Ectodermal cell (in vitro differentiated cells): ENCODE measurements around the gene NEO1.

Experiments used
- H3K27ac ChIP-seq: 2 replicates; pipeline ENCODE4 v1.7.0; 2013; ENCODE audit warnings: mild to moderate bottlenecking, low read depth, low read length; ENCODE audit not compliant: insufficient read depth, poor library complexity, severe bottlenecking
- H3K27me3 ChIP-seq: 2 replicates; pipeline ENCODE4 v1.7.0; 2013; ENCODE audit warnings: mild to moderate bottlenecking, low read length; ENCODE audit not compliant: insufficient read depth, control insufficient read depth, poor library complexity, severe bottlenecking
- H3K36me3 ChIP-seq: one replicate; pipeline ENCODE4 v1.7.0; 2013; ENCODE audit warnings: low read length; ENCODE audit not compliant: control insufficient read depth, insufficient read depth
- H3K4me1 ChIP-seq: one replicate; pipeline ENCODE4 v1.7.0; 2013; ENCODE audit warnings: low read length; ENCODE audit not compliant: control insufficient read depth, insufficient read depth
- H3K4me3 ChIP-seq: 2 replicates; pipeline ENCODE4 v1.7.0; 2013; ENCODE audit warnings: low read depth, low read length, control low read depth; ENCODE audit not compliant: insufficient read depth
- H3K9me3 ChIP-seq: 2 replicates; pipeline ENCODE4 v1.7.0; 2013; ENCODE audit warnings: mild to moderate bottlenecking, low read length, moderate library complexity; ENCODE audit not compliant: control insufficient read depth
- WGBS, 2 experiments: methylation state at CpG; one replicate each; pipeline ENCODE4 v1.1.7; 2013; ENCODE audit warnings: missing lambda C conversion rate in 2 of 2; 5-methylcytosine and 5-hydroxymethylcytosine counted together

Gene NEO1

DNA sequence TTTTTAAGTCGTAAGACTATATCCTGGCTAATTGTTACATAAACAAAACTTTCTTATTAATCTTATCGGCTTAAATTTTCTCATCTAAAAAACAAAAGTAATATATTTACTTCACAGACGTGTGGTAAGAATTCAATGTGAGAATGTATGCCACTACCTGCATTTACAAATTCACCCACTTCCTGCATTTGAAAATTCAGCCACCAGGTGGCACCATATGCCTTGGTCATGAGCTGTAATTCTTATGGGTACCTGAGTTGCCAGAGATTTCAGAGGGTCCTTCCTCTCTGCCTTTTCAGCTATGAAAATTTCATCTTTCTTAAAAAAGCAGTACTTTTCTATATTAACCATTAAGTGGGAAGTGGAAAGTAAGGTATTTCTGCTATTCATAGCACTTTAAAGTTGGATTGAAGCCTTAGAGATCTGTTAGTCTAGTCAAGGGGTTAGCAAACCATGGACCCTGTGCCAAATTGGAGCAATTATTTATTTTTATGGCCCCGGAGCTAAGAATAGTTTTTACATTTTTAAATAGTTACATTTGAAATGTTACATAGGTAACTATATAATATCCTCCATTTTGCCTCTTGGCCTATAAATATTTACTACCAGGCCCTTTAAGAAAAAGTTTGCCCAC, 188.7 kb downstream of the NEO1 start:
- WGBS, 2 experiments = 10% methylated on average over 1 of the region's 4 CpGs; no CpG with 5 or more reads in 1 of the 2 experiments
- no peak overlapping the region for H3K27ac ChIP-seq
- H3K36me3 ChIP-seq = peaks cover 8% of the 10 kb centered on the region
- H3K4me3 ChIP-seq = no peak overlapping the region
- no peaks in the 10 kb centered on the region for H3K4me1 ChIP-seq
- no peaks in the 10 kb centered on the region for H3K9me3 ChIP-seq
- H3K27me3 ChIP-seq = no peaks in the 10 kb centered on the region

DNA sequence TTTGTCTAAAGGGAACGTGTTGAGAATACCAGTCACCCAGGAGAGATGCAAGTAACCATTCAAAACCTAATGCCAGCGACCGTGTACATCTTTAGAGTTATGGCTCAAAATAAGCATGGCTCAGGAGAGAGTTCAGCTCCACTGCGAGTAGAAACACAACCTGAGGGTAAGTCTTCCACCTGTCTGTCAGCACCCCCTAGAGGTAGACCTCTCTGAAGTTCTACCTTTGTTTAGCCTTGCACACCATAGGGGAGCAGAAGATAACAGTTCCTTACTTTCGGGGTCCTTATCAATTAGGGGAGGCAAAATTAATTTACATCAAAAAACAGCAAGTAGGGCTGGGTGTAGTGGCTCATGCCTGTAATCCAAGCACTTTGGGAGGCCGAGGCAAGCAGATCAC, 192.1 kb downstream of the NEO1 start:
- 85 to 87% methylated on average over 6 of the region's 6 CpGs for WGBS, 2 experiments
- Histone ChIP-seq H3K27ac (no peak overlapping the region), H3K36me3 (peaks cover 12% of the 10 kb centered on the region), H3K27me3 (no peaks in the 10 kb centered on the region), H3K4me1 (no peaks in the 10 kb centered on the region), H3K9me3 (no peaks in the 10 kb centered on the region), H3K4me3 (no peak overlapping the region)

DNA sequence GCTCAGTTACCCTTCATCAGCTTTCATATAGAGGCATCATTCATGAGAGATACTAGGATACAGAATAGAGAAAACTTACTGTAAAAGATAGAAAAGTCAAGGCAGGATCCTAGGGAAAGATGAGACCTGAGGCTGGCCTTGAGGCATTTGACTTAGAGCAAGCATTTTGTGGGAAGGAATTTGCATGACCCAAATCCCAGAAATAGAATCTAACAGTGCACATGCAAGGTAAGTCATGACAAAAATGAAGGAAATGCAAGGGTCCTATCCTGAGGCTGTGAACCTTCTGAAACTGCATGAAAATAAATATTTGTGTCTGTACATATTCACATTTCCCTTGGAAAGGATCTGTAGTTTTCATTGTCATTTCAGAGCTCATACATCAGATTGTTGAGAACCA, 194.2 kb downstream of the NEO1 start:
- Histone ChIP-seq H3K9me3 (no peaks in the 10 kb centered on the region), H3K4me1 (no peaks in the 10 kb centered on the region), H3K4me3 (no peak overlapping the region), H3K27me3 (no peaks in the 10 kb centered on the region), H3K36me3 (peaks cover 12% of the 10 kb centered on the region), H3K27ac (no peak overlapping the region)

- peaks cover 12% of the 10 kb centered on the region for H3K36me3 ChIP-seq
- WGBS, 2 experiments = 91% methylated on average over 1 of the region's 1 CpG
- no peaks in the 10 kb centered on the region for H3K4me1 ChIP-seq
- H3K9me3 ChIP-seq = no peaks in the 10 kb centered on the region
- H3K27ac ChIP-seq = no peak overlapping the region
- H3K4me3 ChIP-seq = no peak overlapping the region
- no peaks in the 10 kb centered on the region for H3K27me3 ChIP-seq
Measured at GRCh38 chr15:73246898-73247297, 194.6 kb downstream of the NEO1 start.

- 100% methylated on average over 1 of the region's 1 CpG; no CpG with 5 or more reads in 1 of the 2 experiments for WGBS, 2 experiments
- no peak overlapping the region for H3K4me3 ChIP-seq
- H3K36me3 ChIP-seq = peaks cover 12% of the 10 kb centered on the region
Measured at GRCh38 chr15:73247331-73247730, 195.1 kb downstream of the NEO1 start.

GRCh38 chr15:73249499-73249898, 197.2 kb downstream of the NEO1 start:
- H3K9me3 ChIP-seq = no peaks in the 10 kb centered on the region
- H3K4me3 ChIP-seq = no peak overlapping the region
- H3K27me3 ChIP-seq = no peaks in the 10 kb centered on the region
- H3K4me1 ChIP-seq = no peaks in the 10 kb centered on the region
- H3K27ac ChIP-seq = no peak overlapping the region
- peaks cover 6% of the 10 kb centered on the region for H3K36me3 ChIP-seq
- WGBS, 2 experiments = 94 to 97% methylated on average over 4 of the region's 4 CpGs

More at GRCh38 chr15:73247331-73247730, 195.1 kb downstream of the NEO1 start:
- no peak overlapping the region for H3K27ac ChIP-seq
- H3K27me3 ChIP-seq = no peaks in the 10 kb centered on the region
- no peaks in the 10 kb centered on the region for H3K9me3 ChIP-seq
- no peaks in the 10 kb centered on the region for H3K4me1 ChIP-seq

DNA sequence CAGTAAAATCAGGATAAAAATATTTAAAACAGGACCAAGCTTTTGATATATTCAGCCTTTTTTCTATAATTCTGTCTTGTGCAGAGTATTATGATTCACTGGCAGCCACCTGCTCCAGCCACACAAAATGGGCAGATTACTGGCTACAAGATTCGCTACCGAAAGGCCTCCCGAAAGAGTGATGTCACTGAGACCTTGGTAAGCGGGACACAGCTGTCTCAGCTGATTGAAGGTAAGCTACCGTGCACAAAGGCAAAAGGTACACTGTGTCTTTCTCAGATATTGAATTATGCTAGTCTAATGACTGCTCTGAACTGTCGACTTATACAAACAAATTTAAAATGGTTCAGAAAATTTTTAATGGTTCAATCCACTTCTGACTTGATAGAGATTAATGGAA, 202.3 kb downstream of the NEO1 start:
- Histone ChIP-seq H3K36me3 (peaks cover 33% of the 10 kb centered on the region), H3K27me3 (no peaks in the 10 kb centered on the region), H3K27ac (no peak overlapping the region), H3K4me1 (no peaks in the 10 kb centered on the region), H3K4me3 (no peak overlapping the region), H3K9me3 (no peaks in the 10 kb centered on the region)
- WGBS, 2 experiments = 94 to 97% methylated on average over 6 of the region's 6 CpGs

DNA sequence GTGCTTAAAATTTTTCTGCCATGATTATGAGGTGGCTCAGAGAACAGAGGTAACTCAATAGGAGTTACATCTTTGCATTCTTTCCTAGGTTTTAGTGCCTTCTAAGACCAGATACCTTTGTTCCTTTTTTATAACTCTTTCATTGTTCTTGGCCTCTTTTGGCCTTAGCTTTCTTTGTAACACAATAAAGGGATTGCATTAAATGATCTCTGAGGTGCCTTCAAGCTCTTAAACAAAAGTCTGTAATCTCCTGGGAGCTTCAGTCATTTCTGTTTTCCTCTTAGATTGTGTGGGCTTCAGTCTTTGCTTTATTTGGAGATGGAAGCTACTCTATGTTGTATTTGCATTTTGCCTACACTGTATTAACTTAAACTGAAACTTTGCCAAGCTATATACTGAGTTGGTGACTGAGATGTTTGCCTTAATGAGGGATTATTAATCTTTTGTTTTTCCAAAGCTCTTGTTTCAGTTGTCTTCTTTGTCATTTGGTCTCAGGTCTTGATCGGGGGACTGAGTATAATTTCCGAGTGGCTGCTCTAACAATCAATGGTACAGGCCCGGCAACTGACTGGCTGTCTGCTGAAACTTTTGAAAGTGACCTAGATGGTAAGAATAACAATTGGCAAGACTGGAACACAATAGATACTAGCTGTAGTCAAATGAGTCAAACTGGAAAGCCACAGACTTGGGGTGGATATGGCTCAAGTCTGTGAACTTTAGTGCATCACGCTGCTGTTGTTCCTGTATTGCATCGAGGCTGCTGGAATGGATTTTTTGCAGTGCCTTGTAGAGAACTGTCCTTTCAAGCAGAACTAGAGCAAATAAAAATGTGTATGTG, 206.2 kb downstream of the NEO1 start:
- H3K4me3 ChIP-seq = no peak overlapping the region
- H3K27ac ChIP-seq = peak overlapping the region; percentile 40
- H3K4me1 ChIP-seq = no peaks in the 10 kb centered on the region
- WGBS, 2 experiments = 92 to 94% methylated on average over 5 of the region's 5 CpGs
- H3K36me3 ChIP-seq = peaks cover 40% of the 10 kb centered on the region
- no peaks in the 10 kb centered on the region for H3K9me3 ChIP-seq
- H3K27me3 ChIP-seq = no peaks in the 10 kb centered on the region

DNA sequence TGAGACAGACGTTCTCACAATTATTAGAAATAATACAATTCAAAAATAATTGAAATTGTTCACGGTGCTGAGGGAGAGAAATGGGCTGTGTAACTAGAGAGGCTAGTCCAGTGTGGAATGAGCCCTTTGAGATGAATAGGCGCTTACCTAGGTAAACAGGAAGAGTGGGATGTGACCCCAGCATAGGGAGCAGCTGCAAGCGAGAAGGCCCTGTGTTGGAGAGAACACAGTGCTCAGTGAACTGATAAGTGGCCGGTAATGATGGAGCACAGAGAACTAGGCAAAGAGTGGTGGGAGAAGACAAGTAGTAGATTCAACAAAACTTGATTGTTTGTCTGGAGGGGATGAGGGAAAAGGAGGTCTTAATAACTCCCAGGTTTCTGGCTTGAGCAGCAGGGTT, 212.6 kb downstream of the NEO1 start:
- Histone ChIP-seq H3K36me3 (peaks cover 17% of the 10 kb centered on the region), H3K27me3 (no peaks in the 10 kb centered on the region), H3K4me3 (no peak overlapping the region), H3K27ac (no peak overlapping the region), H3K4me1 (no peaks in the 10 kb centered on the region), H3K9me3 (no peaks in the 10 kb centered on the region)
- WGBS, 2 experiments = 95 to 98% methylated on average over 4 to 5 of the region's 5 CpGs

GRCh38 chr15:73265536-73266153, 213.4 kb downstream of the NEO1 start:
- peaks cover 13% of the 10 kb centered on the region for H3K36me3 ChIP-seq
- WGBS, 2 experiments = 56 to 64% methylated on average over 4 of the region's 4 CpGs
- H3K4me3 ChIP-seq = no peak overlapping the region
- H3K27ac ChIP-seq = no peak overlapping the region
- no peaks in the 10 kb centered on the region for H3K27me3 ChIP-seq
- no peaks in the 10 kb centered on the region for H3K4me1 ChIP-seq
- H3K9me3 ChIP-seq = no peaks in the 10 kb centered on the region
